Measurements from ENCODE around the gene VSTM1.
"Not testable (repeated sequence)": the region's sequence is repeated elsewhere in the genome, so short reads cannot be mapped to it uniquely, and the experiment has no call there.

VSTM1 gene

GRCh38 chr19:54095859-54096616 is 32.3 kb upstream of the VSTM1 start:
- Mint-ChIP-seq H3K27ac (peak overlapping the region; percentile 35), H3K4me1 (ENCODE audit: low read depth) (peaks cover 16% of the 10 kb centered on the region), H3K27me3 (ENCODE audit: low read depth) (peaks cover 23% of the 10 kb centered on the region), H3K4me3 (peak overlapping the region; percentile 80)
- not testable (repeated sequence) for H3K36me3 Mint-ChIP-seq (ENCODE audit: low read depth); H3K9me3 Mint-ChIP-seq
- DNase-seq (ENCODE audit: low spot score), result peak; percentile 42

GRCh38 chr19:54095136-54095858 is 31.6 kb upstream of the VSTM1 start:
- no peak for DNase-seq (ENCODE audit: low spot score)
- no peaks in the 10 kb centered on the region for H3K9me3 Mint-ChIP-seq
- H3K36me3 Mint-ChIP-seq (ENCODE audit: low read depth), result no peaks in the 10 kb centered on the region
- H3K4me1 Mint-ChIP-seq (ENCODE audit: low read depth), result peaks cover 13% of the 10 kb centered on the region
- no peak overlapping the region for H3K27ac Mint-ChIP-seq
- H3K4me3 Mint-ChIP-seq, result no peak overlapping the region
- H3K27me3 Mint-ChIP-seq (ENCODE audit: low read depth), result peaks cover 23% of the 10 kb centered on the region

GRCh38 chr19:54094426-54095000 is 30.8 kb upstream of the VSTM1 start:
- Mint-ChIP-seq H3K36me3 (ENCODE audit: low read depth) (no peaks in the 10 kb centered on the region), H3K9me3 (no peaks in the 10 kb centered on the region), H3K27ac (no peak overlapping the region), H3K4me1 (ENCODE audit: low read depth) (peaks cover 13% of the 10 kb centered on the region), H3K27me3 (ENCODE audit: low read depth) (peaks cover 23% of the 10 kb centered on the region), H3K4me3 (peak overlapping the region; percentile 8)
- no peak for DNase-seq (ENCODE audit: low spot score)

GRCh38 chr19:54084410-54084809 is 20.7 kb upstream of the VSTM1 start:
- Mint-ChIP-seq H3K27ac (no peak overlapping the region), H3K27me3 (ENCODE audit: low read depth) (no peaks in the 10 kb centered on the region), H3K9me3 (peaks cover 3% of the 10 kb centered on the region), H3K4me1 (ENCODE audit: low read depth) (no peaks in the 10 kb centered on the region), H3K4me3 (no peak overlapping the region), H3K36me3 (ENCODE audit: low read depth) (no peaks in the 10 kb centered on the region)
- DNase-seq (ENCODE audit: low spot score), result no peak

GRCh38 chr19:54081032-54081431 is 17.3 kb upstream of the VSTM1 start, which contains the start of gene TARM1:
TARM1 (minus strand) TSS chr19:54081365; CDS start chr19:54081340, 25 bp downstream.
- DNase-seq (ENCODE audit: low spot score), result no peak
- Mint-ChIP-seq H3K4me3 (no peak within 1 kb of the TSS), H3K27ac (no peak within 1 kb of the TSS), H3K27me3 (ENCODE audit: low read depth) (no peaks in the 10 kb centered on the region), H3K9me3 (peaks cover 3% of the 10 kb centered on the region), H3K4me1 (ENCODE audit: low read depth) (no peaks in the 10 kb centered on the region), H3K36me3 (ENCODE audit: low read depth) (no peaks in the 10 kb centered on the region)

GRCh38 chr19:54077334-54077733 is 13.6 kb upstream of the VSTM1 start:
- Mint-ChIP-seq H3K4me3 (no peak overlapping the region), H3K9me3 (no peaks in the 10 kb centered on the region), H3K27me3 (ENCODE audit: low read depth) (no peaks in the 10 kb centered on the region), H3K27ac (no peak overlapping the region), H3K36me3 (ENCODE audit: low read depth) (no peaks in the 10 kb centered on the region), H3K4me1 (ENCODE audit: low read depth) (no peaks in the 10 kb centered on the region)
- DNase-seq (ENCODE audit: low spot score), result no peak

- H3K36me3 Mint-ChIP-seq (ENCODE audit: low read depth), result no peaks in the 10 kb centered on the region
- no peak overlapping the region for H3K27ac Mint-ChIP-seq
- no peak overlapping the region for H3K4me3 Mint-ChIP-seq
- DNase-seq (ENCODE audit: low spot score), result no peak
- H3K4me1 Mint-ChIP-seq (ENCODE audit: low read depth), result no peaks in the 10 kb centered on the region
- H3K27me3 Mint-ChIP-seq (ENCODE audit: low read depth), result no peaks in the 10 kb centered on the region
- H3K9me3 Mint-ChIP-seq, result no peaks in the 10 kb centered on the region
These were observed 11.2 kb upstream of the VSTM1 start for GRCh38 chr19:54074851-54075250.

- H3K36me3 Mint-ChIP-seq (ENCODE audit: low read depth), result no peaks in the 10 kb centered on the region
- H3K4me1 Mint-ChIP-seq (ENCODE audit: low read depth), result no peaks in the 10 kb centered on the region
- DNase-seq (ENCODE audit: low spot score), result no peak
- no peaks in the 10 kb centered on the region for H3K9me3 Mint-ChIP-seq
- H3K4me3 Mint-ChIP-seq, result no peak overlapping the region
- no peaks in the 10 kb centered on the region for H3K27me3 Mint-ChIP-seq (ENCODE audit: low read depth)
- no peak overlapping the region for H3K27ac Mint-ChIP-seq
These were observed 10.1 kb upstream of the VSTM1 start for GRCh38 chr19:54073829-54074228.

- no peaks in the 10 kb centered on the region for H3K4me1 Mint-ChIP-seq (ENCODE audit: low read depth)
- H3K4me3 Mint-ChIP-seq, result no peak overlapping the region
- H3K27me3 Mint-ChIP-seq (ENCODE audit: low read depth), result peaks cover 4% of the 10 kb centered on the region
- no peaks in the 10 kb centered on the region for H3K9me3 Mint-ChIP-seq
- no peak for DNase-seq (ENCODE audit: low spot score)
- no peaks in the 10 kb centered on the region for H3K36me3 Mint-ChIP-seq (ENCODE audit: low read depth)
- no peak overlapping the region for H3K27ac Mint-ChIP-seq
These were observed 5.8 kb upstream of the VSTM1 start for GRCh38 chr19:54069470-54069869.

- no peaks in the 10 kb centered on the region for H3K36me3 Mint-ChIP-seq (ENCODE audit: low read depth)
- no peaks in the 10 kb centered on the region for H3K9me3 Mint-ChIP-seq
- H3K27me3 Mint-ChIP-seq (ENCODE audit: low read depth), result peaks cover 16% of the 10 kb centered on the region
- no peak for DNase-seq (ENCODE audit: low spot score)
- no peak overlapping the region for H3K27ac Mint-ChIP-seq
- H3K4me1 Mint-ChIP-seq (ENCODE audit: low read depth), result no peaks in the 10 kb centered on the region
- no peak overlapping the region for H3K4me3 Mint-ChIP-seq
These were observed 1.1 kb downstream of the VSTM1 start for GRCh38 chr19:54062643-54063042.

- Mint-ChIP-seq H3K4me3 (no peak overlapping the region), H3K27me3 (ENCODE audit: low read depth) (no peaks in the 10 kb centered on the region), H3K9me3 (no peaks in the 10 kb centered on the region), H3K4me1 (ENCODE audit: low read depth) (no peaks in the 10 kb centered on the region), H3K27ac (no peak overlapping the region), H3K36me3 (ENCODE audit: low read depth) (no peaks in the 10 kb centered on the region)
- no peak for DNase-seq (ENCODE audit: low spot score)
These were observed 16.1 kb downstream of the VSTM1 start for GRCh38 chr19:54047616-54048015.

GRCh38 chr19:54045771-54046170 is 17.9 kb downstream of the VSTM1 start:
- H3K27me3 Mint-ChIP-seq (ENCODE audit: low read depth), result no peaks in the 10 kb centered on the region
- DNase-seq (ENCODE audit: low spot score), result no peak
- H3K4me3 Mint-ChIP-seq, result no peak overlapping the region
- no peaks in the 10 kb centered on the region for H3K9me3 Mint-ChIP-seq
- no peaks in the 10 kb centered on the region for H3K36me3 Mint-ChIP-seq (ENCODE audit: low read depth)
- H3K4me1 Mint-ChIP-seq (ENCODE audit: low read depth), result no peaks in the 10 kb centered on the region
- H3K27ac Mint-ChIP-seq, result no peak overlapping the region

- Mint-ChIP-seq H3K27ac (no peak overlapping the region), H3K27me3 (ENCODE audit: low read depth) (no peaks in the 10 kb centered on the region), H3K36me3 (ENCODE audit: low read depth) (no peaks in the 10 kb centered on the region)
These were observed 20.7 kb downstream of the VSTM1 start for GRCh38 chr19:54042989-54043388.

GRCh38 chr19:54041969-54042606 is 21.6 kb downstream of the VSTM1 start:
- no peak overlapping the region for H3K27ac Mint-ChIP-seq
- no peaks in the 10 kb centered on the region for H3K4me1 Mint-ChIP-seq (ENCODE audit: low read depth)
- no peaks in the 10 kb centered on the region for H3K27me3 Mint-ChIP-seq (ENCODE audit: low read depth)
- H3K4me3 Mint-ChIP-seq, result no peak overlapping the region
- no peak for DNase-seq (ENCODE audit: low spot score)
- H3K9me3 Mint-ChIP-seq, result no peaks in the 10 kb centered on the region
- H3K36me3 Mint-ChIP-seq (ENCODE audit: low read depth), result no peaks in the 10 kb centered on the region

More at GRCh38 chr19:54042989-54043388, 20.7 kb downstream of the VSTM1 start:
- Mint-ChIP-seq H3K9me3 (no peaks in the 10 kb centered on the region), H3K4me1 (ENCODE audit: low read depth) (no peaks in the 10 kb centered on the region), H3K4me3 (no peak overlapping the region)
- DNase-seq (ENCODE audit: low spot score), result no peak
